Measurements from ENCODE around the gene DBI. TPM values are rescaled to one million over a fixed set of nuclear protein-coding genes. Genes with fewer than 3 reads are reported as not detected.

Gene DBI
- total and polyA plus RNA-seq, 2 of the 13 experiments (the other 11 are each of a cell fraction or from before 2014, with no cell fraction given): 330 to 659 TPM

- TF ChIP-seq ZXDC (CRISPR knock-in tag; IDR thresholded peaks at IDR 0.05): peak; percentile 93
- TF ChIP-seq ZNF275 (CRISPR knock-in tag; IDR thresholded peaks at IDR 0.05; ENCODE audit: borderline replicate concordance): peak; percentile 28; the same call in 1 of the 2 replicates
- peak; percentile 82 for TF ChIP-seq THAP9 (CRISPR knock-in tag; IDR thresholded peaks at IDR 0.05; ENCODE audit: borderline replicate concordance)
- TF ChIP-seq RXRA (CRISPR knock-in tag; IDR thresholded peaks at IDR 0.05): peak; percentile 86; the same call in 1 of the 2 replicates
- no peak for TF ChIP-seq ZNF251 (CRISPR knock-in tag; IDR thresholded peaks at IDR 0.05)
- no peak for TF ChIP-seq PAX8 (CRISPR knock-in tag; IDR thresholded peaks at IDR 0.05; ENCODE audit: borderline replicate concordance)
- TF ChIP-seq NR2F2 (IDR thresholded peaks at IDR 0.05; ENCODE audit: borderline replicate concordance, low read depth): no peak; the same call in 1 of the 2 replicates
- TF ChIP-seq ZNF724P (CRISPR knock-in tag; IDR thresholded peaks at IDR 0.05; ENCODE audit: borderline replicate concordance): peak; percentile 94
- peak; percentile 99 for TF ChIP-seq ZNF670 (CRISPR knock-in tag; IDR thresholded peaks at IDR 0.05; ENCODE audit: borderline replicate concordance)
- TF ChIP-seq ARID5B (CRISPR knock-in tag; IDR thresholded peaks at IDR 0.05): peak; percentile 83
- peak; percentile 34; the same call in 1 of the 2 replicates for TF ChIP-seq MAF1 (CRISPR knock-in tag; IDR thresholded peaks at IDR 0.05; ENCODE audit: borderline replicate concordance)
- peak; percentile 74; the same call in 1 of the 2 replicates for TF ChIP-seq ARHGAP35 (CRISPR knock-in tag; IDR thresholded peaks at IDR 0.05; ENCODE audit: borderline replicate concordance)
- peak; percentile 97 for TF ChIP-seq SALL1 (CRISPR knock-in tag; IDR thresholded peaks at IDR 0.05)
- 0 out of 2 replicates have a peak, but pooled peaks have one; percentile 58 for TF ChIP-seq ZNF572 (CRISPR knock-in tag; IDR thresholded peaks at IDR 0.05)
- no peak for TF ChIP-seq ZNF567 (CRISPR knock-in tag; IDR thresholded peaks at IDR 0.05; ENCODE audit: borderline replicate concordance)
- TF ChIP-seq SMAD9 (CRISPR knock-in tag; IDR thresholded peaks at IDR 0.05): peak; percentile 55; the same call in 1 of the 2 replicates
- TF ChIP-seq NAIF1 (CRISPR knock-in tag; IDR thresholded peaks at IDR 0.05; ENCODE audit: borderline replicate concordance): peak; percentile 82; the same call in 1 of the 2 replicates
Measured at GRCh38 chr2:119366649-119367471, at the start of gene DBI, which contains the start of gene C2orf76 (continued).

Data from HepG2 (cell line).